Caki2 (cell line): ENCODE results near the gene HINT3. TPM values are rescaled to one million over a fixed set of nuclear protein-coding genes. Genes with fewer than 3 reads are reported as not detected.
"Not testable (repeated sequence)": the region's sequence is repeated elsewhere in the genome, so short reads cannot be mapped to it uniquely, and the experiment has no call there.

ENCODE experiments used
- DNase-seq: peaks from one replicate; pipeline ENCODE4 v3.0.0-alpha.2; 2015; ENCODE audit warnings: low read depth
- in situ Hi-C: cut with HindIII; loops from 2 replicates; pipeline ENCODE4 v1.10.0; 2016; ENCODE audit warnings: low sequenced_read_pairs, low pct_unique_long_range_greater_than_20kb, mixed read lengths
- total RNA-seq: library from RNA; depleted of rRNA; stranded (reverse); fragments of >200 nt; shearing (Covaris generic); gene quantifications from 2 replicates; pipeline ENCODE4 v1.2.3, GENCODE V29; 2014; ENCODE audit warnings: low replicate concordance

The HINT3 gene
- total RNA-seq, 1 experiment from 2014 or later = 6.6 TPM

- in situ Hi-C loops = no loop called here
- DNase-seq = no peak
Observed at GRCh38 chr6:125932451-125932795, 24.1 kb upstream of the HINT3 start.

- in situ Hi-C loops, DNase-seq: not testable (repeated sequence)
Observed at GRCh38 chr6:125935520-125935919, 21.1 kb upstream of the HINT3 start.

- no peak for DNase-seq
- in situ Hi-C loops = no loop called here
Observed at GRCh38 chr6:125939026-125939425, 17.5 kb upstream of the HINT3 start.

- in situ Hi-C loops = no loop called here
- no peak for DNase-seq
Observed at GRCh38 chr6:125939791-125940190, 16.8 kb upstream of the HINT3 start.

- in situ Hi-C loops = no loop called here
- DNase-seq = no peak
Observed at GRCh38 chr6:125940247-125941041, 16.1 kb upstream of the HINT3 start.

- DNase-seq = no peak
- in situ Hi-C loops = no loop called here
Observed at GRCh38 chr6:125942672-125943527, 13.7 kb upstream of the HINT3 start.

- in situ Hi-C loops = no loop called here
Observed at GRCh38 chr6:125943528-125944433, 12.8 kb upstream of the HINT3 start.

GRCh38 chr6:125944434-125944816, 12.1 kb upstream of the HINT3 start:
- no peak for DNase-seq
- in situ Hi-C loops = no loop called here

More at GRCh38 chr6:125943528-125944433, 12.8 kb upstream of the HINT3 start:
- DNase-seq = no peak

GRCh38 chr6:125944896-125945295, 11.7 kb upstream of the HINT3 start:
- in situ Hi-C loops = no loop called here
- no peak for DNase-seq

GRCh38 chr6:125945378-125946141, 11.0 kb upstream of the HINT3 start:
- DNase-seq = no peak
- in situ Hi-C loops = no loop called here

GRCh38 chr6:125947615-125948014, 9.0 kb upstream of the HINT3 start:
- in situ Hi-C loops = no loop called here
- DNase-seq = no peak

- in situ Hi-C loops = no loop called here
- DNase-seq = no peak
Observed at GRCh38 chr6:125948455-125948854, 8.1 kb upstream of the HINT3 start.

- in situ Hi-C loops = no loop called here
- DNase-seq = no peak
Observed at GRCh38 chr6:125949069-125949468, 7.5 kb upstream of the HINT3 start.

GRCh38 chr6:125950293-125950692, 6.3 kb upstream of the HINT3 start:
- DNase-seq = no peak
- in situ Hi-C loops = no loop called here

GRCh38 chr6:125950716-125951115, 5.9 kb upstream of the HINT3 start:
- in situ Hi-C loops, DNase-seq: not testable (repeated sequence)

- in situ Hi-C loops = no loop called here
Observed at GRCh38 chr6:125951323-125951722, 5.2 kb upstream of the HINT3 start.

GRCh38 chr6:125952764-125953501, 3.6 kb upstream of the HINT3 start:
- in situ Hi-C loops = no loop called here
- DNase-seq = peak; percentile 32

More at GRCh38 chr6:125951323-125951722, 5.2 kb upstream of the HINT3 start:
- DNase-seq = no peak
